M059J (cell line): ENCODE measurements around the gene KLHL21. TPM values are rescaled to one million over a fixed set of nuclear protein-coding genes. Genes with fewer than 3 reads are reported as not detected.
A peak's percentile ranks its signal among the peaks of the same experiment; 100 is the strongest.

Experiments used
- DNase-seq: peaks from one replicate; pipeline ENCODE4 v3.0.0-alpha.2; 2012; ENCODE audit warnings: low read depth
- total RNA-seq: library from RNA; depleted of rRNA; stranded (reverse); fragments of >200 nt; shearing (Covaris generic); gene quantifications from 2 replicates; pipeline ENCODE4 v1.2.3, GENCODE V29; 2014; rRNA removed

KLHL21 gene
- total RNA-seq, 1 experiment from 2014 or later: 32.2 TPM

- peak; percentile 29 for DNase-seq
These were observed 47.5 kb downstream of the KLHL21 start, which contains the start of gene TAS1R1 for GRCh38 chr1:6554907-6555778. TSS of gene TAS1R1 (plus strand) at chr1:6555307. CDS start at chr1:6555374, 67 bp downstream.

- peak; percentile 90 for DNase-seq
These were observed 48.4 kb downstream of the KLHL21 start, which contains the start of gene NOL9 for GRCh38 chr1:6554031-6554906. TSS of gene NOL9 (minus strand) at chr1:6554513. CDS start at chr1:6554502, 11 bp downstream.

GRCh38 chr1:6547301-6547700 lies 55.4 kb downstream of the KLHL21 start:
- peak; percentile 34 for DNase-seq

GRCh38 chr1:6546326-6546725 lies 56.3 kb downstream of the KLHL21 start:
- no peak for DNase-seq

- no peak for DNase-seq
These were observed 57.2 kb downstream of the KLHL21 start for GRCh38 chr1:6545276-6546112.

GRCh38 chr1:6544831-6545230 lies 57.8 kb downstream of the KLHL21 start:
- peak; percentile 56 for DNase-seq

Other genes starting within 250 kb of the KLHL21 start
- 102 and 113 TPM in 2 replicates for gene ACOT7, start 209.1 kb downstream of the KLHL21 start, total RNA-seq
- 0.47 and 1.0 TPM in 2 replicates for gene HES2, start 182.9 kb downstream of the KLHL21 start, total RNA-seq
- 0.02 TPM in 1 of 2 replicates, not detected in the other for gene ESPN, start 178.1 kb downstream of the KLHL21 start, total RNA-seq
- 8.7 and 9.1 TPM in 2 replicates for gene TNFRSF25, start 136.7 kb downstream of the KLHL21 start, total RNA-seq
- gene PLEKHG5, start 111.2 kb downstream of the KLHL21 start, total RNA-seq: 3.9 and 11.2 TPM in 2 replicates
- gene NOL9, start 48.4 kb downstream of the KLHL21 start, total RNA-seq: 13.2 and 25.5 TPM in 2 replicates
- 0.27 TPM in 1 of 2 replicates, not detected in the other for gene TAS1R1, start 47.6 kb downstream of the KLHL21 start, total RNA-seq
- gene ZBTB48, start 22.9 kb downstream of the KLHL21 start, total RNA-seq: 5.8 and 20.0 TPM in 2 replicates
- 14.4 and 22.3 TPM in 2 replicates for gene PHF13, start 10.9 kb upstream of the KLHL21 start, total RNA-seq
- gene THAP3, start 22.0 kb upstream of the KLHL21 start, total RNA-seq: 16.9 and 28.8 TPM in 2 replicates
- 40.3 and 46.1 TPM in 2 replicates for gene DNAJC11, start 98.9 kb upstream of the KLHL21 start, total RNA-seq
- 219 and 225 TPM in 2 replicates for gene CAMTA1, start 182.6 kb upstream of the KLHL21 start, total RNA-seq